ENCODE data around the gene FBP2. TPM values are rescaled to one million over a fixed set of nuclear protein-coding genes. Genes with fewer than 3 reads are reported as not detected.

FBP2 gene
- total RNA-seq, 1 experiment from 2014 or later = not detected

DNA sequence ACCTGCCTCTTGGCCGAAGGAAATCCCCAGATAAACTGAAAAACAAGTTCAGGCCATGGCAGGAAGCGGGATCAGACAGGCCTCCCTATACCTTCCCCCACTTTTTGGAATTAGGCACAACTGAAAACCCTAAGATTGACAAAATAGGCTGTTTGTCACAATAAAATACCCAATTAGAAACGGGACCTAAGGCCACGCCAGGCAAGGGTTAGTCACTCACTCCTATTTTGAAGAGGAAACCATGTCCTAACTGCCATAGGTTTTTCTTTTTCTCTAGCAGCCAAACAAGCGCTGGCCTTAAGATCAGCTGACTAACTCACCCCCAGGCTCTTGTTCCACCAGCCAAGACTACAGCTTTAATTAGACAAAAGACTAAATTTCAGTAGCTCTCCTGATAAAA is 11.9 kb downstream of the FBP2 start (continued):
- TF ChIP-seq, protein P1, sequence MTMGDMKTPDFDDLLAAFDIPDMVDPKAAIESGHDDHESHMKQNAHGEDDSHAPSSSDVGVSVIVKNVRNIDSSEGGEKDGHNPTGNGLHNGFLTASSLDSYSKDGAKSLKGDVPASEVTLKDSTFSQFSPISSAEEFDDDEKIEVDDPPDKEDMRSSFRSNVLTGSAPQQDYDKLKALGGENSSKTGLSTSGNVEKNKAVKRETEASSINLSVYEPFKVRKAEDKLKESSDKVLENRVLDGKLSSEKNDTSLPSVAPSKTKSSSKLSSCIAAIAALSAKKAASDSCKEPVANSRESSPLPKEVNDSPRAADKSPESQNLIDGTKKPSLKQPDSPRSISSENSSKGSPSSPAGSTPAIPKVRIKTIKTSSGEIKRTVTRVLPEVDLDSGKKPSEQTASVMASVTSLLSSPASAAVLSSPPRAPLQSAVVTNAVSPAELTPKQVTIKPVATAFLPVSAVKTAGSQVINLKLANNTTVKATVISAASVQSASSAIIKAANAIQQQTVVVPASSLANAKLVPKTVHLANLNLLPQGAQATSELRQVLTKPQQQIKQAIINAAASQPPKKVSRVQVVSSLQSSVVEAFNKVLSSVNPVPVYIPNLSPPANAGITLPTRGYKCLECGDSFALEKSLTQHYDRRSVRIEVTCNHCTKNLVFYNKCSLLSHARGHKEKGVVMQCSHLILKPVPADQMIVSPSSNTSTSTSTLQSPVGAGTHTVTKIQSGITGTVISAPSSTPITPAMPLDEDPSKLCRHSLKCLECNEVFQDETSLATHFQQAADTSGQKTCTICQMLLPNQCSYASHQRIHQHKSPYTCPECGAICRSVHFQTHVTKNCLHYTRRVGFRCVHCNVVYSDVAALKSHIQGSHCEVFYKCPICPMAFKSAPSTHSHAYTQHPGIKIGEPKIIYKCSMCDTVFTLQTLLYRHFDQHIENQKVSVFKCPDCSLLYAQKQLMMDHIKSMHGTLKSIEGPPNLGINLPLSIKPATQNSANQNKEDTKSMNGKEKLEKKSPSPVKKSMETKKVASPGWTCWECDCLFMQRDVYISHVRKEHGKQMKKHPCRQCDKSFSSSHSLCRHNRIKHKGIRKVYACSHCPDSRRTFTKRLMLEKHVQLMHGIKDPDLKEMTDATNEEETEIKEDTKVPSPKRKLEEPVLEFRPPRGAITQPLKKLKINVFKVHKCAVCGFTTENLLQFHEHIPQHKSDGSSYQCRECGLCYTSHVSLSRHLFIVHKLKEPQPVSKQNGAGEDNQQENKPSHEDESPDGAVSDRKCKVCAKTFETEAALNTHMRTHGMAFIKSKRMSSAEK (CRISPR knock-in tag; IDR thresholded peaks at IDR 0.05; ENCODE audit: borderline replicate concordance) = no peak
- TF ChIP-seq, protein P2, sequence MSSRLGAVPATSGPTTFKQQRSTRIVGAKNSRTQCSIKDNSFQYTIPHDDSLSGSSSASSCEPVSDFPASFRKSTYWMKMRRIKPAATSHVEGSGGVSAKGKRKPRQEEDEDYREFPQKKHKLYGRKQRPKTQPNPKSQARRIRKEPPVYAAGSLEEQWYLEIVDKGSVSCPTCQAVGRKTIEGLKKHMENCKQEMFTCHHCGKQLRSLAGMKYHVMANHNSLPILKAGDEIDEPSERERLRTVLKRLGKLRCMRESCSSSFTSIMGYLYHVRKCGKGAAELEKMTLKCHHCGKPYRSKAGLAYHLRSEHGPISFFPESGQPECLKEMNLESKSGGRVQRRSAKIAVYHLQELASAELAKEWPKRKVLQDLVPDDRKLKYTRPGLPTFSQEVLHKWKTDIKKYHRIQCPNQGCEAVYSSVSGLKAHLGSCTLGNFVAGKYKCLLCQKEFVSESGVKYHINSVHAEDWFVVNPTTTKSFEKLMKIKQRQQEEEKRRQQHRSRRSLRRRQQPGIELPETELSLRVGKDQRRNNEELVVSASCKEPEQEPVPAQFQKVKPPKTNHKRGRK (CRISPR knock-in tag; IDR thresholded peaks at IDR 0.05; ENCODE audit: borderline replicate concordance) = no peak
- TF ChIP-seq, protein P3, sequence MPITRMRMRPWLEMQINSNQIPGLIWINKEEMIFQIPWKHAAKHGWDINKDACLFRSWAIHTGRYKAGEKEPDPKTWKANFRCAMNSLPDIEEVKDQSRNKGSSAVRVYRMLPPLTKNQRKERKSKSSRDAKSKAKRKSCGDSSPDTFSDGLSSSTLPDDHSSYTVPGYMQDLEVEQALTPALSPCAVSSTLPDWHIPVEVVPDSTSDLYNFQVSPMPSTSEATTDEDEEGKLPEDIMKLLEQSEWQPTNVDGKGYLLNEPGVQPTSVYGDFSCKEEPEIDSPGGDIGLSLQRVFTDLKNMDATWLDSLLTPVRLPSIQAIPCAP (CRISPR knock-in tag; IDR thresholded peaks at IDR 0.05) = no peak
- TF ChIP-seq ZNF263 (CRISPR knock-in tag; IDR thresholded peaks at IDR 0.05; ENCODE audit: low read depth) = no peak
- TF ChIP-seq, protein P4, sequence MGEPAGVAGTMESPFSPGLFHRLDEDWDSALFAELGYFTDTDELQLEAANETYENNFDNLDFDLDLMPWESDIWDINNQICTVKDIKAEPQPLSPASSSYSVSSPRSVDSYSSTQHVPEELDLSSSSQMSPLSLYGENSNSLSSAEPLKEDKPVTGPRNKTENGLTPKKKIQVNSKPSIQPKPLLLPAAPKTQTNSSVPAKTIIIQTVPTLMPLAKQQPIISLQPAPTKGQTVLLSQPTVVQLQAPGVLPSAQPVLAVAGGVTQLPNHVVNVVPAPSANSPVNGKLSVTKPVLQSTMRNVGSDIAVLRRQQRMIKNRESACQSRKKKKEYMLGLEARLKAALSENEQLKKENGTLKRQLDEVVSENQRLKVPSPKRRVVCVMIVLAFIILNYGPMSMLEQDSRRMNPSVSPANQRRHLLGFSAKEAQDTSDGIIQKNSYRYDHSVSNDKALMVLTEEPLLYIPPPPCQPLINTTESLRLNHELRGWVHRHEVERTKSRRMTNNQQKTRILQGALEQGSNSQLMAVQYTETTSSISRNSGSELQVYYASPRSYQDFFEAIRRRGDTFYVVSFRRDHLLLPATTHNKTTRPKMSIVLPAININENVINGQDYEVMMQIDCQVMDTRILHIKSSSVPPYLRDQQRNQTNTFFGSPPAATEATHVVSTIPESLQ (CRISPR knock-in tag; IDR thresholded peaks at IDR 0.05) = no peak

DNA sequence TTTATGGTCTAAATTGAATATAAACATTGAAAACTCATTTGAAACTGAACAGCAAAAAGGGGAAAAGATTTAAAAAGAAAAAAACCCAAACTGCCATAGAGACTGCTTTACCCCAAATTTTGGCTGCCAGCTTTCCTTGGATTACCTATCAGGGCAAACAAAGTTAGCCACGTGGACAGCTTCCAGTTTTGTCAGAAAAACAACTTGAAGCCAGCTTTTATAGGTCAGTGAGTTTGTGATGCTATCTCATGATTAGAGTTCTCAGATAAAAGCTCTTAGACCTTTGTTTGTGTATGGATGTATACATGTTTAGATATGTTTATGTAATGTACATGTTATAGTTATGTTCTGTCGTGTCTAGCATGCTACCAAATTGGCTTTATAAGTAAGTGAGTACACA is 16.1 kb downstream of the FBP2 start:
- CTCF ChIA-PET = interaction anchor here (2.8 kb wide), 1 partner anchor 23 kb away, joined by 10 read pairs; the partner anchor contains the start of gene PCAT7
- POLR2A ChIA-PET = no interaction called here
- TF ChIP-seq, protein P5, sequence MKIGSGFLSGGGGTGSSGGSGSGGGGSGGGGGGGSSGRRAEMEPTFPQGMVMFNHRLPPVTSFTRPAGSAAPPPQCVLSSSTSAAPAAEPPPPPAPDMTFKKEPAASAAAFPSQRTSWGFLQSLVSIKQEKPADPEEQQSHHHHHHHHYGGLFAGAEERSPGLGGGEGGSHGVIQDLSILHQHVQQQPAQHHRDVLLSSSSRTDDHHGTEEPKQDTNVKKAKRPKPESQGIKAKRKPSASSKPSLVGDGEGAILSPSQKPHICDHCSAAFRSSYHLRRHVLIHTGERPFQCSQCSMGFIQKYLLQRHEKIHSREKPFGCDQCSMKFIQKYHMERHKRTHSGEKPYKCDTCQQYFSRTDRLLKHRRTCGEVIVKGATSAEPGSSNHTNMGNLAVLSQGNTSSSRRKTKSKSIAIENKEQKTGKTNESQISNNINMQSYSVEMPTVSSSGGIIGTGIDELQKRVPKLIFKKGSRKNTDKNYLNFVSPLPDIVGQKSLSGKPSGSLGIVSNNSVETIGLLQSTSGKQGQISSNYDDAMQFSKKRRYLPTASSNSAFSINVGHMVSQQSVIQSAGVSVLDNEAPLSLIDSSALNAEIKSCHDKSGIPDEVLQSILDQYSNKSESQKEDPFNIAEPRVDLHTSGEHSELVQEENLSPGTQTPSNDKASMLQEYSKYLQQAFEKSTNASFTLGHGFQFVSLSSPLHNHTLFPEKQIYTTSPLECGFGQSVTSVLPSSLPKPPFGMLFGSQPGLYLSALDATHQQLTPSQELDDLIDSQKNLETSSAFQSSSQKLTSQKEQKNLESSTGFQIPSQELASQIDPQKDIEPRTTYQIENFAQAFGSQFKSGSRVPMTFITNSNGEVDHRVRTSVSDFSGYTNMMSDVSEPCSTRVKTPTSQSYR (CRISPR knock-in tag; IDR thresholded peaks at IDR 0.05) = no peak
- no peak for TF ChIP-seq FOXP1 (CRISPR knock-in tag; IDR thresholded peaks at IDR 0.05; ENCODE audit: borderline replicate concordance)
- TF ChIP-seq ZNF263 (CRISPR knock-in tag; IDR thresholded peaks at IDR 0.05; ENCODE audit: low read depth) = no peak
- TF ChIP-seq ESRRA (CRISPR knock-in tag; IDR thresholded peaks at IDR 0.05; ENCODE audit: borderline replicate concordance) = no peak
- TF ChIP-seq, protein P6, sequence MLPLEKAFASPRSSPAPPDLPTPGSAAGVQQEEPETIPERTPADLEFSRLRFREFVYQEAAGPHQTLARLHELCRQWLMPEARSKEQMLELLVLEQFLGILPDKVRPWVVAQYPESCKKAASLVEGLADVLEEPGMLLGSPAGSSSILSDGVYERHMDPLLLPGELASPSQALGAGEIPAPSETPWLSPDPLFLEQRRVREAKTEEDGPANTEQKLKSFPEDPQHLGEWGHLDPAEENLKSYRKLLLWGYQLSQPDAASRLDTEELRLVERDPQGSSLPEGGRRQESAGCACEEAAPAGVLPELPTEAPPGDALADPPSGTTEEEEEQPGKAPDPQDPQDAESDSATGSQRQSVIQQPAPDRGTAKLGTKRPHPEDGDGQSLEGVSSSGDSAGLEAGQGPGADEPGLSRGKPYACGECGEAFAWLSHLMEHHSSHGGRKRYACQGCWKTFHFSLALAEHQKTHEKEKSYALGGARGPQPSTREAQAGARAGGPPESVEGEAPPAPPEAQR (CRISPR knock-in tag; IDR thresholded peaks at IDR 0.05) = no peak
- TF ChIP-seq SMAD3 (CRISPR knock-in tag; IDR thresholded peaks at IDR 0.05; ENCODE audit: borderline replicate concordance) = no peak
- no peak for TF ChIP-seq FOXK1 (CRISPR knock-in tag; IDR thresholded peaks at IDR 0.05)
- no peak for TF ChIP-seq TEAD4 (CRISPR knock-in tag; IDR thresholded peaks at IDR 0.05)
- no peak for TF ChIP-seq ZNF121 (CRISPR knock-in tag; IDR thresholded peaks at IDR 0.05)
- TF ChIP-seq, protein P7, sequence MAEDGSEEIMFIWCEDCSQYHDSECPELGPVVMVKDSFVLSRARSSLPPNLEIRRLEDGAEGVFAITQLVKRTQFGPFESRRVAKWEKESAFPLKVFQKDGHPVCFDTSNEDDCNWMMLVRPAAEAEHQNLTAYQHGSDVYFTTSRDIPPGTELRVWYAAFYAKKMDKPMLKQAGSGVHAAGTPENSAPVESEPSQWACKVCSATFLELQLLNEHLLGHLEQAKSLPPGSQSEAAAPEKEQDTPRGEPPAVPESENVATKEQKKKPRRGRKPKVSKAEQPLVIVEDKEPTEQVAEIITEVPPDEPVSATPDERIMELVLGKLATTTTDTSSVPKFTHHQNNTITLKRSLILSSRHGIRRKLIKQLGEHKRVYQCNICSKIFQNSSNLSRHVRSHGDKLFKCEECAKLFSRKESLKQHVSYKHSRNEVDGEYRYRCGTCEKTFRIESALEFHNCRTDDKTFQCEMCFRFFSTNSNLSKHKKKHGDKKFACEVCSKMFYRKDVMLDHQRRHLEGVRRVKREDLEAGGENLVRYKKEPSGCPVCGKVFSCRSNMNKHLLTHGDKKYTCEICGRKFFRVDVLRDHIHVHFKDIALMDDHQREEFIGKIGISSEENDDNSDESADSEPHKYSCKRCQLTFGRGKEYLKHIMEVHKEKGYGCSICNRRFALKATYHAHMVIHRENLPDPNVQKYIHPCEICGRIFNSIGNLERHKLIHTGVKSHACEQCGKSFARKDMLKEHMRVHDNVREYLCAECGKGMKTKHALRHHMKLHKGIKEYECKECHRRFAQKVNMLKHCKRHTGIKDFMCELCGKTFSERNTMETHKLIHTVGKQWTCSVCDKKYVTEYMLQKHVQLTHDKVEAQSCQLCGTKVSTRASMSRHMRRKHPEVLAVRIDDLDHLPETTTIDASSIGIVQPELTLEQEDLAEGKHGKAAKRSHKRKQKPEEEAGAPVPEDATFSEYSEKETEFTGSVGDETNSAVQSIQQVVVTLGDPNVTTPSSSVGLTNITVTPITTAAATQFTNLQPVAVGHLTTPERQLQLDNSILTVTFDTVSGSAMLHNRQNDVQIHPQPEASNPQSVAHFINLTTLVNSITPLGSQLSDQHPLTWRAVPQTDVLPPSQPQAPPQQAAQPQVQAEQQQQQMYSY (CRISPR knock-in tag; IDR thresholded peaks at IDR 0.05) = no peak
- no peak for TF ChIP-seq NFE2L1 (CRISPR knock-in tag; IDR thresholded peaks at IDR 0.05)
- TF ChIP-seq, protein P8, sequence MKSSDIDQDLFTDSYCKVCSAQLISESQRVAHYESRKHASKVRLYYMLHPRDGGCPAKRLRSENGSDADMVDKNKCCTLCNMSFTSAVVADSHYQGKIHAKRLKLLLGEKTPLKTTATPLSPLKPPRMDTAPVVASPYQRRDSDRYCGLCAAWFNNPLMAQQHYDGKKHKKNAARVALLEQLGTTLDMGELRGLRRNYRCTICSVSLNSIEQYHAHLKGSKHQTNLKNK (CRISPR knock-in tag; IDR thresholded peaks at IDR 0.05) = no peak
- TF ChIP-seq NR1H2 (CRISPR knock-in tag; IDR thresholded peaks at IDR 0.05) = no peak
- no peak for TF ChIP-seq MYBL2 (CRISPR knock-in tag; IDR thresholded peaks at IDR 0.05)

More for the DNA sequence above, 16.1 kb downstream of the FBP2 start:
- Mint-ChIP-seq H3K4me1 (peaks cover 4% of the 10 kb centered on the region; the same call in 1 of the 2 replicates), H3K9me3 (peaks cover 5% of the 10 kb centered on the region), H3K27me3 (ENCODE audit: low read depth) (no peaks in the 10 kb centered on the region), H3K4me3 (no peak overlapping the region), H3K27ac (no peak overlapping the region), H3K36me3 (no peaks in the 10 kb centered on the region)
- no peak for DNase-seq (ENCODE audit: low spot score)
- ATAC-seq = no peak

All from WTC11 (cell line).